NCI-H748 (cell line): ENCODE measurements around the gene STAM.
"Not testable (repeated sequence)": the region's sequence is repeated elsewhere in the genome, so short reads cannot be mapped to it uniquely, and the experiment has no call there.

ENCODE experiments used
- DNase-seq: peaks from one replicate; lab custom pipeline; 2025; ENCODE audit not compliant: unreplicated experiment; lab: John Stamatoyannopoulos, UW

The STAM gene

GRCh38 chr10:17722317-17723014, 78.5 kb downstream of the STAM start:
- DNase-seq, result not testable (repeated sequence)

GRCh38 chr10:17725703-17726102, 81.8 kb downstream of the STAM start:
- DNase-seq, result no peak

GRCh38 chr10:17729630-17730029, 85.7 kb downstream of the STAM start:
- DNase-seq, result no peak

GRCh38 chr10:17730667-17731066, 86.7 kb downstream of the STAM start:
- no peak for DNase-seq

- no peak for DNase-seq
These were observed 87.5 kb downstream of the STAM start for GRCh38 chr10:17731331-17732020.

- no peak for DNase-seq
These were observed 89.7 kb downstream of the STAM start for GRCh38 chr10:17733620-17734019.

GRCh38 chr10:17734432-17735080, 90.6 kb downstream of the STAM start:
- DNase-seq, result no peak

GRCh38 chr10:17735166-17735941, 91.4 kb downstream of the STAM start:
- no peak for DNase-seq

- no peak for DNase-seq
These were observed 92.3 kb downstream of the STAM start for GRCh38 chr10:17736223-17736622.

- DNase-seq, result peak; percentile 34
These were observed 93.3 kb downstream of the STAM start for GRCh38 chr10:17737027-17737965.

GRCh38 chr10:17740668-17741067, 96.7 kb downstream of the STAM start:
- DNase-seq, result no peak

GRCh38 chr10:17742918-17743317, 99.0 kb downstream of the STAM start:
- DNase-seq, result peak; percentile 26

GRCh38 chr10:17743437-17743836, 99.5 kb downstream of the STAM start:
- no peak for DNase-seq

GRCh38 chr10:17744341-17744861, 100.5 kb downstream of the STAM start:
- DNase-seq, result no peak

GRCh38 chr10:17747883-17748550, 104.1 kb downstream of the STAM start:
- no peak for DNase-seq

GRCh38 chr10:17749890-17750289, 105.9 kb downstream of the STAM start:
- no peak for DNase-seq

- peak; percentile 3 for DNase-seq
These were observed 108.0 kb downstream of the STAM start, which contains the start of gene TMEM236 for GRCh38 chr10:17751781-17752445. TSS of gene TMEM236 (plus strand) at chr10:17752201. CDS start at chr10:17752296, 95 bp downstream.

GRCh38 chr10:17756557-17757217, 112.7 kb downstream of the STAM start:
- DNase-seq, result peak; percentile 55
